PC-9 (cell line): ENCODE data around the gene PIK3CB. TPM values are rescaled to one million over a fixed set of nuclear protein-coding genes. Genes with fewer than 3 reads are reported as not detected.
A peak's percentile ranks its signal among the peaks of the same experiment; 100 is the strongest.

Experiments
- BruUV-seq: library from RNA; stranded (reverse); fragments of 400-500 nt; replicated peaks from 2 replicates; lab custom pipeline; 2021; lab: Mats Ljungman, UMichigan
- CTCF ChIA-PET: fragments of 300-600 bp; sonication (Branson Sonifier 250); formaldehyde crosslinking; loops from one replicate; lab custom pipeline; 2022; ENCODE audit warnings: antibody characterized with exemption; lab: Charles Lee
- POLR2A ChIA-PET: fragments of 300-600 bp; sonication (Branson Sonifier 250); formaldehyde crosslinking; loops from one replicate; lab custom pipeline; 2022; ENCODE audit warnings: antibody characterized with exemption; ENCODE audit not compliant: unreplicated experiment; lab: Charles Lee
- DNase-seq, 2 experiments: peaks; one replicate each; pipeline versions ENCODE4 v3.0.0 to v3.0.0-alpha.2; 2015 to 2022; ENCODE audit warnings: mixed read lengths in 1 of 2
- H2AFZ ChIP-seq: fragments of 200-600 bp; sonication (generic); 2 replicates; pipeline ENCODE4 v1.8.1; 2017; ENCODE audit warnings: antibody characterized with exemption
- H3F3A ChIP-seq: fragments of 200-600 bp; sonication (generic); 2 replicates; pipeline ENCODE4 v1.8.1; 2017; ENCODE audit warnings: antibody characterized with exemption, mild to moderate bottlenecking, low read depth; ENCODE audit not compliant: insufficient read depth
- H3K27ac ChIP-seq: fragments of 200-600 bp; sonication (generic); 2 replicates; pipeline ENCODE4 v1.6.1; 2016; ENCODE audit warnings: mixed run types
- H3K27me3 ChIP-seq: fragments of 200-600 bp; sonication (generic); 2 replicates; pipeline ENCODE4 v1.6.1; 2016; ENCODE audit warnings: low read depth, mixed run types; ENCODE audit not compliant: insufficient read depth
- H3K36me3 ChIP-seq: fragments of 200-600 bp; sonication (generic); 2 replicates; pipeline ENCODE4 v1.6.1; 2016; ENCODE audit warnings: low read depth, mixed run types
- H3K4me1 ChIP-seq: fragments of 200-600 bp; sonication (generic); replicated peaks from 2 replicates; pipeline ENCODE4 v1.6.1; 2016; ENCODE audit warnings: mixed run types; ENCODE audit not compliant: insufficient read depth
- H3K4me2 ChIP-seq: fragments of 200-600 bp; sonication (generic); 2 replicates; pipeline ENCODE4 v1.6.1; 2017; ENCODE audit warnings: mixed run types
- H3K4me3 ChIP-seq: fragments of 200-600 bp; sonication (generic); 2 replicates; pipeline ENCODE4 v1.6.1; 2016; ENCODE audit warnings: mixed run types
- H3K79me2 ChIP-seq: fragments of 200-600 bp; sonication (generic); 2 replicates; pipeline ENCODE4 v1.6.1; 2017; ENCODE audit warnings: low read depth, mixed run types
- H3K9me2 ChIP-seq: fragments of 200-600 bp; sonication (generic); 2 replicates; pipeline ENCODE4 v1.8.1; 2017; ENCODE audit warnings: mild to moderate bottlenecking; ENCODE audit not compliant: insufficient read depth
- H3K9me3 ChIP-seq: fragments of 200-600 bp; sonication (generic); 2 replicates; pipeline ENCODE4 v1.8.1; 2016; ENCODE audit warnings: low read depth; ENCODE audit not compliant: insufficient read depth
- H4K20me1 ChIP-seq: fragments of 200-600 bp; sonication (generic); 2 replicates; pipeline ENCODE4 v1.8.1; 2017; ENCODE audit not compliant: insufficient read depth
- EZH2 ChIP-seq: fragments of 200-600 bp; sonication (generic); IDR thresholded peaks from 2 replicates; pipeline ENCODE4 v1.8.0; 2017; ENCODE audit warnings: antibody characterized with exemption, low read depth
- intact Hi-C: fragments of 100-400 bp; cut with micrococcal nuclease; formaldehyde crosslinking; loops from one replicate; pipeline ENCODE4 v1.10.0; 2022; ENCODE audit not compliant: unreplicated experiment
- total RNA-seq: library from RNA; stranded (reverse); gene quantifications from 2 replicates; pipeline ENCODE4 v1.2.3, GENCODE V29; 2021
- TF ChIP-seq, protein P1 (sequence below): fragments of 200-600 bp; sonication (generic); conservative IDR thresholded peaks from 2 replicates; pipeline ENCODE4 v1.6.1; 2017; ENCODE audit warnings: mixed run types, antibody characterized with exemption, mild to moderate bottlenecking, moderate library complexity

The PIK3CB gene
- total RNA-seq, 1 experiment from 2014 or later, result 47.8 TPM

DNA sequence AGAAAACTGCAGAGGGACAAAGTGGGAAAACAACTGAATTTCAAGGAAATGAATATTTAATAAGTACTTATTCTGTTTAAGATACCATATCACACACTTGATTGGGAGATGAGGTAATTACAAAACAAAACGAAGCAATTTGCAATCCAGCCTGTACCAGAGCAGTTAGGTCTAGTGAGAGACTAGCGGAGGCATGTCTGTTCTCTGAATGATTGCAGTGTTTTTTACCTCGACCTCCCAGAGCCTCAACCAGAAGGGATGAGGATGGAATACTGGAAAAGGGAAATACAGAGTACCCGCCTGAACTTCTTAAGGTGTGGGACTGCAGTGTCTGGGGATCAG is 59.5 kb downstream of the PIK3CB start:
- intact Hi-C loops, result loop anchor here (2.0 kb wide), 1 partner anchor 140 kb away; no protein-coding TSS in a partner anchor
- H3K27ac ChIP-seq, result peak overlapping the region; percentile 54
- no peak overlapping the region for H3K4me3 ChIP-seq

GRCh38 chr3:138774529-138775253 is 60.0 kb downstream of the PIK3CB start:
- Histone ChIP-seq H3F3A (peaks cover 24% of the 10 kb centered on the region), H3K4me2 (0 out of 2 replicates have a peak overlapping the region, but pooled peaks have one; percentile 32), H3K79me2 (peaks cover 29% of the 10 kb centered on the region; the same call in 1 of the 2 replicates)

More for the DNA sequence above, 59.5 kb downstream of the PIK3CB start:
- POLR2A ChIA-PET, result no interaction called here
- no TSS peak for BruUV-seq
- DNase-seq, result no peak
- Histone ChIP-seq H3K36me3 (no peaks in the 10 kb centered on the region), H3K9me3 (no peaks in the 10 kb centered on the region), H3K27me3 (no peaks in the 10 kb centered on the region), H3K4me2 (0 out of 2 replicates have a peak overlapping the region, but pooled peaks have one; percentile 8), H2AFZ (no peak overlapping the region), H3K79me2 (peaks cover 29% of the 10 kb centered on the region; the same call in 1 of the 2 replicates), H4K20me1 (peaks cover 15% of the 10 kb centered on the region), H3K4me1 (peaks cover 19% of the 10 kb centered on the region), H3F3A (peaks cover 24% of the 10 kb centered on the region), H3K9me2 (no peaks in the 10 kb centered on the region)
- CTCF ChIA-PET, result interaction anchor here (0.7 kb wide), 1 partner anchor 140 kb away, joined by 5 read pairs; no protein-coding TSS in a partner anchor
- TF ChIP-seq, protein P1, sequence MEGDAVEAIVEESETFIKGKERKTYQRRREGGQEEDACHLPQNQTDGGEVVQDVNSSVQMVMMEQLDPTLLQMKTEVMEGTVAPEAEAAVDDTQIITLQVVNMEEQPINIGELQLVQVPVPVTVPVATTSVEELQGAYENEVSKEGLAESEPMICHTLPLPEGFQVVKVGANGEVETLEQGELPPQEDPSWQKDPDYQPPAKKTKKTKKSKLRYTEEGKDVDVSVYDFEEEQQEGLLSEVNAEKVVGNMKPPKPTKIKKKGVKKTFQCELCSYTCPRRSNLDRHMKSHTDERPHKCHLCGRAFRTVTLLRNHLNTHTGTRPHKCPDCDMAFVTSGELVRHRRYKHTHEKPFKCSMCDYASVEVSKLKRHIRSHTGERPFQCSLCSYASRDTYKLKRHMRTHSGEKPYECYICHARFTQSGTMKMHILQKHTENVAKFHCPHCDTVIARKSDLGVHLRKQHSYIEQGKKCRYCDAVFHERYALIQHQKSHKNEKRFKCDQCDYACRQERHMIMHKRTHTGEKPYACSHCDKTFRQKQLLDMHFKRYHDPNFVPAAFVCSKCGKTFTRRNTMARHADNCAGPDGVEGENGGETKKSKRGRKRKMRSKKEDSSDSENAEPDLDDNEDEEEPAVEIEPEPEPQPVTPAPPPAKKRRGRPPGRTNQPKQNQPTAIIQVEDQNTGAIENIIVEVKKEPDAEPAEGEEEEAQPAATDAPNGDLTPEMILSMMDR, result no peak
- no peak for TF ChIP-seq EZH2

GRCh38 chr3:138771585-138771984 is 63.1 kb downstream of the PIK3CB start:
- no peaks in the 10 kb centered on the region for H3K9me3 ChIP-seq
- no peak overlapping the region for H3K4me2 ChIP-seq
- no peaks in the 10 kb centered on the region for H3K9me2 ChIP-seq
- H3K27me3 ChIP-seq, result no peaks in the 10 kb centered on the region
- no peak overlapping the region for H3K27ac ChIP-seq
- ChIA-PET POLR2A (no interaction called here), CTCF (no interaction called here)
- peaks cover 24% of the 10 kb centered on the region for H3F3A ChIP-seq
- H3K36me3 ChIP-seq, result no peaks in the 10 kb centered on the region; the same call in 1 of the 2 replicates
- H4K20me1 ChIP-seq, result peaks cover 15% of the 10 kb centered on the region
- no peak overlapping the region for H3K4me3 ChIP-seq
- no peak overlapping the region for H2AFZ ChIP-seq
- DNase-seq, result no peak
- intact Hi-C loops, result no loop called here
- peaks cover 15% of the 10 kb centered on the region; the same call in 1 of the 2 replicates for H3K79me2 ChIP-seq
- peaks cover 19% of the 10 kb centered on the region for H3K4me1 ChIP-seq
- BruUV-seq, result no TSS peak
- no peak for TF ChIP-seq EZH2
- TF ChIP-seq, protein P1, result no peak

More at GRCh38 chr3:138774529-138775253, 60.0 kb downstream of the PIK3CB start:
- H3K4me1 ChIP-seq, result peaks cover 19% of the 10 kb centered on the region
- no peaks in the 10 kb centered on the region for H3K27me3 ChIP-seq
- H3K27ac ChIP-seq, result peak overlapping the region; percentile 54
- intact Hi-C loops, result loop anchor here (2.0 kb wide), 1 partner anchor 140 kb away; no protein-coding TSS in a partner anchor
- peaks cover 15% of the 10 kb centered on the region for H4K20me1 ChIP-seq
- no peaks in the 10 kb centered on the region for H3K9me2 ChIP-seq
- H3K36me3 ChIP-seq, result no peaks in the 10 kb centered on the region
- H3K4me3 ChIP-seq, result no peak overlapping the region
- peak; percentile 45 to 93 for DNase-seq
- CTCF ChIA-PET, result interaction anchor here (0.7 kb wide), 1 partner anchor 141 kb away, joined by 5 read pairs; no protein-coding TSS in a partner anchor
- TF ChIP-seq, protein P1, result no peak
- TF ChIP-seq EZH2, result no peak
- no peak overlapping the region for H2AFZ ChIP-seq
- no peaks in the 10 kb centered on the region for H3K9me3 ChIP-seq
- POLR2A ChIA-PET, result interaction anchor here (0.6 kb wide), 1 partner anchor 125 kb away, joined by 7 read pairs; no protein-coding TSS in a partner anchor
- no TSS peak for BruUV-seq
